ENCODE data around the gene MRPL55.
"Not testable (repeated sequence)": the region's sequence is repeated elsewhere in the genome, so short reads cannot be mapped to it uniquely, and the experiment has no call there.

Gene MRPL55

DNA sequence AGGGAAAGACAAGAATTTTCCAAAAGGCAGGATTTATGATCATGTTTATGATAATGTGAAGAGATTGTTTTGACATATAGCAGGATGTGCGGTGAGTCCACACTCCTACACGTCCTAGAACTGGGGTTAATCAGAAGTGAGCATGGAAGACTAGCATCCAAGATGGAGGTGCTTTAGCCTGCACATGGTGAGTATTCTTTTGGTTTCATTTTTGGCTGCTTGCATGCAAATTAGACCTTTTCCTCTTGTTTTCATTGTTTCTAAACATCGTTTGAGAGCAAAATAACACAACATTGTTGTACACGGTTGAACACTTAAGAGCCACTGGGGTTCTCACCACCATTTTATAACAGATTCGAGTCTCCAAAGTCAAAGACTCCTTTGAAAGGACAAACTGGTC, 16.1 kb upstream of the MRPL55 start:
- no peak for DNase-seq (ENCODE audit: insufficient read length, low spot score)
- FAIRE-seq, result no peak

DNA sequence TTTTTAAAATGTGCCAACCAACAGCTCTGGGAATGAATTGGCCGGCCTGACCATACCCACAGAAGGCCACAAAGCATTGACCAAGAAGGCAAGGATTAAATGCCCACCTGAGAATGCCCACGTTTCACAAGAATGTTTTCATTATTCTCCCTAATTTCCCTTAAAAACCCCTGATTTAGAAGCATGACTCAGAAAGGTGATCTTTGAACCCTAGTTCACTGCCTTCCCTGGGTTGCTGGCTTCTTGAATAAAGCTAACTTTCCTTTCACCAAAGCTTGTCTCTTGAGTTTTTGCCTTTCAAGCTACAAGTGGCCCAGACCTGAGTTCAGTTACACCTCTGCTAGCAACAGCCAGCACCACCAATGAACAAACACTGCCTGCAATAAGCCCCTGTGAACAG, 14.4 kb upstream of the MRPL55 start:
- DNase-seq (ENCODE audit: insufficient read length, low spot score), result no peak
- FAIRE-seq, result no peak

DNA sequence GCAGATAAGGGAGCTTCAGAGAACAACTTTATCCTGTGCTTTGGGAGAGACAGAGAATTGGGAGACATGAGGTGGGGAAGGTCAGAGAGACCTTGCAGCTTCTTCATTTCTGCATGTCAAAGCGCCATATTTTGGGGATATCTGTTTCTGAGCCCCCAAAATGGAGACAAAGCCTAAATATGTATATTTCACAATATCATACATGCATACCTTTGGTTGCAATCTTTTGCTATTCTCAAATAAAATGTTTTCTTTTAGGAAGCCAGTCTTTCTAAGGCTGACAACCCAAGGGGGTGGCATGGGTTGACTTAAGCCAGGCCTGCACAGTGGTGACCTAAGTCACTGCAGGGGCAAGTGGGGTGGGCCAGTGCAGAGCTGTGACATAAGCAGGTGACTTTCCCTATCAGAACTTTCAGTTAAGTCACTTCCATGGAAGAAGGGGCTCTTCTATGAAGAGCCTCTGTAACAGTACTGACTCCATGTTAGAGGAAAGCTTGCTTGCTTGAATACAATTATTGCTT, 13.9 kb upstream of the MRPL55 start:
- DNase-seq (ENCODE audit: insufficient read length, low spot score) (no peak), FAIRE-seq (no peak)

DNA sequence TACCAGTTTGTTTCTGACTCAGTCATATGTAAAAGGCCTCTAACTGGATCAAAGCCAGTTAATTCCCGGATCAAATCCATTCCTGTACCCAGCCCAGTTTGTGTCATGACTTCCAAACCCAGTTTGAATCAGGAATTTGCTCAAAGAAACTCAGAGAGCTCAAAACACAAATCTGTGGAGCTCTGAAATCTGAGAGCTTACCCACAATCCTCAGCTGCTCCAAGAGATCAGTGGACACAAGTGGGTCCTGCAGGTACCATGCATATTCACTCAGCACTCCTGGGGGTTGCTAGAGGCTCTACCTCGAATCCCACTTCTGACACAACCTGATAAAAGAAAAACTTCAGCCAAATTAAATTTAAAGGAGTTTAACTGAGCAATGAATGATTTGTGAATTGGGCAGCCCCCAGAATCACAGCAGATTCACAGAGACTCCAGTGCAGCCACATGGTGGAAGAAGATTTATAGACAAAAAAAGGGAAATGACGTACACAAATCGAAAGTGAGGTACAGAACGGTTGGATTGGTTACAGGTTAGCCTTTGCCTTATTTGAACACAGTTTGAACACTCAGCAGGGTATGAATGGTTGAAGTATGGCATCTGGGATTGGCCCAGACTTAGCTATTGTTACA, 11.9 kb upstream of the MRPL55 start:
- FAIRE-seq (no peak), DNase-seq (ENCODE audit: insufficient read length, low spot score) (no peak)

DNA sequence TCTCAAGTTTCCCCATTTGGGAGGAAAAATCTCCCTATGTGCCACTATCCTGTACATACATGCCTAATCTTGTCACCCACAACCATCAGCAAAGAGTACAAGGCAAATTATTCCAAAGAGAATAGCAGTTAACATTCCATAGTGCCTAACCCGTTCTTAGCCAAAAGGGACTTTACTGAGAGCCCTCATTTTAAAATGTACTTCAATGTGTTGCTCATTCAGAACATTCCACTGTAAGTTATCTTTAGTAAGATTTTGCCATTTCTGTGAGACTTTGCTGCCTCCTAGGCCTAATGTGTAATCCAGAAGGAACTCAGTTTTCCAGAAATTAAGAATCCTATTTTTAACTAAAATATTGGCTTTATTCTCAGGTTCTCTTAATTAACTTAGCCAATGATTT, 11.3 kb upstream of the MRPL55 start:
- DNase-seq (ENCODE audit: insufficient read length, low spot score) (no peak), FAIRE-seq (no peak)

DNA sequence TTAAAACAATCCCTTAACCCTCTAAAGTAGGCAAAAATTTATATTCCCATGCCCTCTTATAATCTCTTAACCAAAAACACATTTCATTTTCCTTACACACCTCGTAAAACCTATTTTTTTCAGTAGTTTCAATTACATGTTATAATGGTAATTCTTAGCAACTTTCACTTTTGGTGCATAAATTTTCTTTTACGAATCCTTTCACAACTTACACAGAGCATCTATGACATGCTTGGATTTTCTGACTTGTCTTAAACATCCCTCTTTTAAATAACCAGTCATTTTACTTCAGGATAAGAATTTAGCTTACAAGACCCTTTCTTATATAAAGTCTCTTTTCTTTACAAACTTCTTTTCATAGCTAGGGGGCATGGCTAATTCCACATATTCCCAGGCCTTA, 8.9 kb upstream of the MRPL55 start:
- DNase-seq (ENCODE audit: insufficient read length, low spot score), result no peak
- FAIRE-seq, result no peak

DNA sequence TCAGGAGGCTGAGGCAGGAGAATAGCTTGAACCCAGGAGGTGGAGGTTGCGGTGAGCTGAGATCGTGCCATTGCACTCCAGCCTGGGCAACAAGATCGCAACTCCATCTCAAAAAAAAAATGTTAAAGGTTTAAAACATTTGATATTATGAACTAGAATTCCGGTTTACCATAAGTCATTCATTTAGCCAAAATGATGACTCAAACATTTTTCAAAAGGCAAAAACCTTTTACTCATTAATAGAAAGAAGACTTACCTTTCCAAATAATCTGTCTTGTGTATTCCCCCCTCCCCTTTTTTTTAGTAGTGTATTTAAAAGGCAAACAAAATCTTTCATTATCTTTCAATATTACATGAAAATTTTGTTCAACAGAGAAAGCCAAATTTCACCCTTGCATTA, 8.2 kb upstream of the MRPL55 start:
- no peak for FAIRE-seq
- no peak for DNase-seq (ENCODE audit: insufficient read length, low spot score)

DNA sequence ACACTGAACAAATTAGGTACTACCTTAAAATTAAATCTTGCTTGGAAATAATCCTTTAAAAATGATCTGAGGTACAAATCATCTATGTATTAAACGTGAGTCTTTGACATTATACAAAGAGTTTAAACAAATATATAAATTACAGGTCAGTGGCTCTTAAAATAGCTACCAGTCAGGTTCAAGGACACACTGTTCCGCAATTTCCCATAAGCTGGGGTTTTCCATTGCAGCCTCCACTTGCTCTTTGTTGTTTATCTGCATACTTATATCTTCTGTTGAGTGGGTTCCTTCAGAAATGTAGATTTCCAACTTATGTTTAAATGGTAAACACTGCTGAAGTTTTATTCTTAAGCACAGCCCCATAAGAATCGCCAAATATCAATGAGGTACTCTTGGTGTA, 5.7 kb upstream of the MRPL55 start:
- DNase-seq (ENCODE audit: insufficient read length, low spot score) (no peak), FAIRE-seq (no peak)

DNA sequence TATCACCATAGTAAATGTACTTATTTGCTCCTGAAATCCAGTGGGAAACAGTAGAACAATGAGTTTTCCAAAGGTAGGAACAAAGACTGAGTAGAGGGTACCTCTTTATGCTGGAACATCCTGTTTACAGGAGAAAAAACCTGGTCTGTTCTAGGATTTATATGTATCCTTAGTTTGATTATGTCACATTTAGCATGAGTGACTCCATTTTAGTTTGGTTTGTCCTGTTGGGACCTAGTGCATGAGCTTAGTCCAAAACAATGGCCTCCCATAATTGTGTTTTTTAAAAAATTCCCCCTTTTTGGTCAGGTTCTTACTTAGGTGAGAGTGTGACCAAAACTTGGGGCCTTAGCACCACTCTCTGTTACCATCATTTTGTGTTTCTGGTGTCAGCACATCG, 3.5 kb upstream of the MRPL55 start:
- DNase-seq (ENCODE audit: insufficient read length, low spot score), result no peak
- FAIRE-seq, result no peak

DNA sequence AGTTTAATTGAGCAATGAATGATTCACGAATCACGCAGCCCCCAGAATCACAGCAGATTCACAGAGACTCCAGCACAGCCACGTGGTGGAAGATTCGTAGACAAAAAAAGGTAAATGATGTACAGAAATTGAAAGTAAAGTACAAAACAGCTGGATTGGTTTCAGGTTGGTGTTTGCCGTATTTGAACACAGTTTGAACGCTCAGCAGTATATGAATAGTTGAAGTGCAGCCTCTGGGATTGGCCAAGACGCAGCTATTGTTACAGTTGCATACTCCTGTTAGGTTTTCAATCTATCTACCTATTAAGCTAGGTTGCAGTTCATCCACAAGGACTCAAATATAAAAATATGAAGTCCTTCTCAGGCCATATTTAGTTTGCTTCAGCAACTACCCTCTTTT, 3.1 kb upstream of the MRPL55 start:
- no peak for FAIRE-seq
- no peak for DNase-seq (ENCODE audit: insufficient read length, low spot score)

DNA sequence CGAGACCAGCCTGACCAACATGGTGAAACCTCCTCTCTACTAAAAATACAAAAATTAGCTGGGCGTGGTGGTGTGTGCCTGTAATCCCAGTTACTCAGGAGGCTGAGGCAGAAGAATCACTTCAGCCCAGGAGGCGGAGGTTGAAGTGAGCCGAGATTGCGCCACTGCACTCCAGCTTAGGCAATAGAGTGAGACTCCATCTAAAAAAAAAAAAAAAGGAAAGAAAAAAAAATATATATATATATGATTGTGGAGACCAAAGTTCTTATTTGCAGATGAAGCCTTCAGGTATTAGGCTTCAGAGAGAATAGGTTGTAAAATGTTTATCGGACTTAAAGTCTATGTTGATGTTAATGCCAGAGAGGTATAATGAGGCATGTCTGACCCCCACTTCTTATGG, 2.2 kb upstream of the MRPL55 start:
- FAIRE-seq; DNase-seq (ENCODE audit: insufficient read length, low spot score): not testable (repeated sequence)

DNA sequence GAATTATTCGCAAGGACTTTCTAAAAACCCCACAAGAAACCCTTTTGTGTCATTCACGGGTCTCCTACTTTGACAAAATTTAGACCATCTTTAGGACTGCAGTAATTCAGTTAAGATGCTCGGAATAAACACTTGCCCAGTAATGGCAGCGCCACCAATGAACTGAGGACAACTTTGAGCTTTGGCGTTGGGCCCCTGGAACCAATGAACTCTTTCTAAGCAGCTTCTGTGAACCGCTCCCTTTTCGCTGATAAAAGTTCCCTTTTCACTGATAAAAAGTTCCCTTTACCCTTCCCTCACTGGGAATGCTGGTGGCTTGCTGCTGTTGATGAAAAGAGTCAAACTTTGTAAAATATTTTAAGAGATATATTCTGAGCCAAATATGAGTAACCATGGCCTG, 1.5 kb upstream of the MRPL55 start:
- DNase-seq (ENCODE audit: insufficient read length, low spot score) (no peak), FAIRE-seq (no peak)

DNA sequence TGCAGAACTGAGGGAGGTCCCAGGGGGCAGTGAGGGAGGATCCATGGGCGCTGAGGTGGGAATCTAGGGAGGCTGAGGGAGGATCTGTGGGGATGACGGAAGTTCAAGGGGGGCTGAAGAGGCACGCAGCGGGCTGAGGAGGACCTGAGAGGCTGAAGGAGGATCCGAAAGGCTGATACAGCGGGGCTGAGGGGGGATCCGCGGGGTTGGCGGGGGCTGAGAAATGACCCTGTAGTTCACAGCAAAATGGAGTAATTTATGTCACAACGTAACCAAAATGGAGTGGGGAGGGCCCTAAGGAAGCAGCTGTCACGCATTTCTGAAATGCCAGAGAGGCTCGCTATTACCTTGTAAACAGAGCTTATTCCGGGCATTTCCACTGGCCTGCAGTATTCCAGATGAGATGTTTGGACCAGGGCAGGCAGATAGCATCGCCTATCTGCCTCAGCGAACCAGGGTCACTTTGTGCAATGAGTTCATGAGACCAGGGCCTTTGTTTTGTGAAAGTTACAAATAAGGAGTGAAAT, 926 bp upstream of the MRPL55 start:
- no peak for DNase-seq (ENCODE audit: insufficient read length, low spot score)

DNA sequence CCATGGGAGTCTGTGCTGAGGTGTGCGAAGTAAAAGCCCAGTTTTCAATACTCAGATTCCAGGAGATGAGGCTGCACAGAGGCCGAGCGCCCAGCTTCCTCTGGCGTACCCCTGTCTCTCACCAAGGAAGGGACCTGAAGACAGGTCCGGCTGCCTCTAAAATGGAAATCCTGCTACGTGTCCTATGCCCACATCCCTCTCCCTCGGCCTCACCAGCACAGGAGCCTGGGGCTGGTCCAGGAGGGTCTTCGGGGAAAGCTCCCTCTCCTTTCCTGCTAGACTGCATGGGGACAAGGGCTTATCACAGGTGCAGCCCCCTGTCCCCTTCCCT, 392 bp downstream of the MRPL55 start:
- DNase-seq (ENCODE audit: insufficient read length, low spot score) (no peak), FAIRE-seq (no peak)

More for the DNA sequence above, 926 bp upstream of the MRPL55 start:
- no peak for FAIRE-seq

DNA sequence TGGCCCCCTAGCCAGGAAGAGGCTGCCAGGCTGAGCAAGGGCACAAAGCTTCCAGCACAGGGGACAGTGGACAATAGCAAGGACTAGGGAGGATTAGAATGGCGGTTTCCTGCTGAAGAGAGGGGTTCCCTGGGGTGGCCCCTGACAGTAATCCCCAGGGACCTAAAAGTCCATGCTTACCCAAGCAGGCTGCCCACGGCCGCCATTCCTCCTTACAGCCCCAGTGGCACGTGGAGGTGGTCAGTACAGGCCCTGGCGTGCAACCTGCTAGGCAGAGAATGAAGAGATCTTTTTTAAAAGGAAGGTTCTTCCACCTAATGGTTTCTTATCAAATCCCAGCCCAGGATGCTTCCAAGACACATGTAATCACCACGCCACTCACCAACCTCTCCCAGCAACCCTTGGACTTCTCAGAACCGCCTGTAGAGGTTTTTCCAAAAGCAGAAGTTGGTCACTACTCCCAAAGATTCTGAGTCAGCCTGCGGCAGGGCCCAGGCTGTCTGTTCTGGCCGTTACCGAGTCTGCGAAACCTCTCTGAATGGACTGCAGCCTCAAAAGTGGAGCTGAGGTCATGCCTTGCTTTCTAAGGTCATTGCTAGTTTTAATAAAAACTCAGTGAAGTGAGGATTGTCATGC, 926 bp downstream of the MRPL55 start:
- FAIRE-seq (no peak), DNase-seq (ENCODE audit: insufficient read length, low spot score) (no peak)

DNA sequence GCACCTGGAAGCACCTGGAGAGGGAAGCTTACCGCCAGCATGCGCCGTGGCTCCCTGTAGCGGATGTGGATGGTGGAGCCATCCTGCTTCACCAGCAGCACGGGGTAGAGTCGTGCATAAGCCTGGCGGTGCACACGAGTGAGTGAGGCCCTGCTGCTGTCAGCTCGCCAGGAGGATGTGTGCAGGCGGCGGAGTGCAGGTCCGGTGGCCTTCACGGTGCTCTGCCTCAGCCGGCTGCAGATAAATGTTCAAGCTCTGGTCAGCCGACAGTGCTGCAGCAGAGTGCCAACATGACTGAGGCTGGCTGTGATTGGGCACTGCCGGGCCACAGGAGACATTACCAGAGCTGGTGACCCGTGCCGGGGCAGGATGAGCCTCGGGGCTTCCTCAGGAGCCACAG, 1.5 kb downstream of the MRPL55 start:
- DNase-seq (ENCODE audit: insufficient read length, low spot score), result no peak
- no peak for FAIRE-seq

DNA sequence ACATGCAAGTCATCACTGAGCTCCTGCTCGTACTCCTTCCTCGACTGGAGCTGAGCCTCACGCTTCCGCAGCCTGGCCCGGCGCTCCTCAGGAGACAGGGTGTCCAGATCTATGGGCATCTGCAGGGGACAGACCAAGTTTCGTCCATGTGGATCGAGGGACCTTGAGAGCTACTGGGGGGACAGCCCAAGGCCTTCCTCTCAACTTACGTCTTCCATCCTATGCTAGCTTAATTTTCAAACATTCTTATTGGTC, 2.4 kb downstream of the MRPL55 start:
- DNase-seq (ENCODE audit: insufficient read length, low spot score) (no peak), FAIRE-seq (no peak)

DNA sequence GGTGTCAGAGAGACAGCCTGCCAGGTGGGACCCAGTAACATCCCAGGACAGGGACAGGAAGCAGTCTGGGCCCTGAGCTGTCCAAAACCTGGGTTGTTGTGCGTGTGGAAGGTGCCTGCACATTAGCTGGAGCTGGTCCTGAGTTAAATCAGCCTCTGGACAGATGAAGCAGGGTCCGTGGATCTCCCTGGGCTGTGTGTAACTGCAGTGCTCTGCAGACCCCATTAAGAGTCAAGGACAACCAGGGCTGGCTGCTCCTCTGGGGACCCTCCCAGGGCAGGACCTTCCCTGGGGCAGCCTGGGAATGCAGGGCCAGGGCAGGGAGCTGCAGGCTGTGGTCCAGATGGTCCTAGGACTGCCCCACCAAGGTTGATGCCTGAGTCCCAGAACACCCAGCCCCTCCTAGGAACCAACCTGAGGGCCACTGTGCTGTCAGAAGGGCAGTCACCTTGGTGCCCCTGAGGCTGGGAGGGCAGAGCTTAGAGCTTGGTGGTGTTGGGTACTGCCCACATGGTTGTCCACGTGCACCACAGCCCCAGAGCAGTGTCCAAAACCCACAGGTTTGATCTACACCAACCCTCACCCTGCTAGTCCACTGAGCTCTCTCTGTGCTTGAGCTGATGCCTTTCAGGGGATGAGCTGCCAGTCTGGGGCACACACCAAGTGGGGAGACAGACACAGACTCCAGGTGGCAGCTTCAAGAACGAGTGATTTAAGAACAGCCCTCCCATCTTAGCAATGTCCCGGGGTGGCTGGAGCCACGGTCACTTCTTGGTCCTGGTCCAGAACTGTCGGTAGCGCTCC, 2.9 kb downstream of the MRPL55 start:
- FAIRE-seq (no peak), DNase-seq (ENCODE audit: insufficient read length, low spot score) (no peak)

DNA sequence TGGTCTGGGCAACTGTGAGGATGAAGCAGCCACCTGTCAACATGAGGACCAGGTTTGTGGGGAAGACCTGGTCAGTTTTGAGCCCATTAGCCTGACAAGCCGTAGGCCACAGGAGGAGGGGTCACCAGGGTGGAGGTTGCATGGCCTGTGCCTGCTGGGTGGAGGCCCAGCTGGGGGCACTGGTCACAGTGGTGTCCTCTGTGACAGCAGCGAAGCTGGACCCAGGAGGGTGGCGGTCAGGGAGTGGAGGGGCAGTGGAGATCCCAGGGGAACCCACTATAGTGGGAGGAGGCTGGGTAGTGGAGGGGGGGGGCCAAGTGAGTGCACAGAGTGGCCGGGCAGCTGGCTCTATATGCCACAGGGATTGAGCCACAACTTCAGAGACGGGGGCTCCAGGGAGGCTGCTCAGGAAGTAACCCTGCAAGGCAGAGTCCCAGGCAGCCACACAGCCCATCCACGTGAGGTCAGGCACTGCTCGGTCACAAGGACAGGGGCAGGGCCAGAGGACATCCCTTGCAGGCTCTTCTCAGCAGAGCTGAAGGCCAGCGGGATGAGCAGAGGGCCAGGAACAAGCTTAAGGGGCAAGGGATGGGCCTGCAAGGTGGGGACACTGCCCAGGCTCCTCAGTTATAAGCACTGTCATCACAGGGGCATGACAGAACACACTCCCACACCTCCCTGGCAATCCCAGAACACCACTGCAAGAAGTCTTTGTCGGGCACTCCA, 3.7 kb downstream of the MRPL55 start:
- FAIRE-seq, result no peak
- DNase-seq (ENCODE audit: insufficient read length, low spot score), result no peak

DNA sequence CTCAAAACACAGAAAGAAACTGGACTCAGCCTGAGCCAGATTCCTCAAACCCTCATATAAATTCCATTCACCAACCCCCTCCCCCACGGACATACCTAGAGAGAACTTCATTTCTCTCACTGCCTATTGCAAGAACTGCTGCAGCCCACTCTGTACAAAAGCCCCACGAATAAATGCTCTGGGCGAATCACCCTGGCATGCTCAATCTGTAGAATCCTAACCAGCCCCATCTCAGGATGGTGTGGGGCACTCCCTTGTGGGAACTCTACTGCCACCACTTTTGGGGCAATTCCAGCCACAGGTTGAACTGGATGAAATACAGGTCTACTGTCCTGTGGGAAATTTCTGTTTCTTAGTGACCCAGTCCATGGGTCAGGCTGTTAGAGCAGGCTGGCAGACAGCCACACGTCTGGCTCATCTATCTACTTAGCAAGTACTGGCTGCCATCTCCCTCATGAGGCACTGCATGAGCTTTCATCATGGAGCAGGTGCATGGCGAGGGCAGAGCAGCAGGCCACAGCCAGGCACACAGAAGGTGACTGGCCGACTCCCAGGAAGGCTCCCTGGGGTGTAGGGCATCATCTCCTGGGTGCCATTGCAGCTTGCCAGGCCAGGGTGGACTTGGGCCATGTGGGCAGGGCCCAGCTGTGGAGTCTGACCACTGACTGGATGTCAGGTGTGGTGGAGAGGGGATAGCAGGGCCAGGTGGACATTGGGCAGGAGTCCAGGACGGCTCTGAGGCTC, 4.4 kb downstream of the MRPL55 start:
- DNase-seq (ENCODE audit: insufficient read length, low spot score) (no peak), FAIRE-seq (no peak)

Measured in GM19239 (cell line).